Fibroblast of lung (primary cell): ENCODE results near the gene HTR3C.

ENCODE experiments used
- EZH2 ChIP-seq: IDR thresholded peaks from 2 replicates; pipeline ENCODE4 v1.5.1; 2012; ENCODE audit warnings: low read length, control low read depth, mild to moderate bottlenecking; ENCODE audit errors: missing control alignments
- TF ChIP-seq, protein P1 (sequence below), 2 donors: IDR thresholded peaks in 1 of 2; conservative IDR thresholded peaks in 1 of 2; 1 replicate in 1 of 2; 2 replicates in 1 of 2; pipeline ENCODE4 v1.5.1; 2011 to 2012; ENCODE audit warnings: low read length in 2 of 2, control low read depth in 1 of 2, inconsistent platforms in 1 of 2, low read depth in 1 of 2, mild to moderate bottlenecking in 1 of 2

DNA sequence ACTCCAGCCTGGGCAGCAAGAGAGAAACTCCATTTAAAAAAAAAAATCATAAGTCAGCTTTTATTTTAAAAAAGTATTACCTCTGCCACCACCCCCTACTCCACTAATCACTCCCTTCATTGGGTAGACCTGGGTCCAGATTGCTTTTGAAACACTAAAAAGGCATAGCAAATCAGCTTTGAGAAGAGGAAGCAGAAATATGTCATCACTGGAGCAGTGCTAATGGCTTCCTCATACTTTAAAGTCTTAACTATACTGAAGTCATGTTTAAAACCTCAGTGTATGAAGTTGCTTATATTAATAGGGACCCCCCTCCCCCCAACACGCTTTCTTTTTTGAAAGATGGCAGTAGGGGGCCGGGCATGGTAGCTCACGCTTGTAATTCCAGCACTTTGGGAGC lies 22.3 kb upstream of the HTR3C start:
- TF ChIP-seq, protein P1, sequence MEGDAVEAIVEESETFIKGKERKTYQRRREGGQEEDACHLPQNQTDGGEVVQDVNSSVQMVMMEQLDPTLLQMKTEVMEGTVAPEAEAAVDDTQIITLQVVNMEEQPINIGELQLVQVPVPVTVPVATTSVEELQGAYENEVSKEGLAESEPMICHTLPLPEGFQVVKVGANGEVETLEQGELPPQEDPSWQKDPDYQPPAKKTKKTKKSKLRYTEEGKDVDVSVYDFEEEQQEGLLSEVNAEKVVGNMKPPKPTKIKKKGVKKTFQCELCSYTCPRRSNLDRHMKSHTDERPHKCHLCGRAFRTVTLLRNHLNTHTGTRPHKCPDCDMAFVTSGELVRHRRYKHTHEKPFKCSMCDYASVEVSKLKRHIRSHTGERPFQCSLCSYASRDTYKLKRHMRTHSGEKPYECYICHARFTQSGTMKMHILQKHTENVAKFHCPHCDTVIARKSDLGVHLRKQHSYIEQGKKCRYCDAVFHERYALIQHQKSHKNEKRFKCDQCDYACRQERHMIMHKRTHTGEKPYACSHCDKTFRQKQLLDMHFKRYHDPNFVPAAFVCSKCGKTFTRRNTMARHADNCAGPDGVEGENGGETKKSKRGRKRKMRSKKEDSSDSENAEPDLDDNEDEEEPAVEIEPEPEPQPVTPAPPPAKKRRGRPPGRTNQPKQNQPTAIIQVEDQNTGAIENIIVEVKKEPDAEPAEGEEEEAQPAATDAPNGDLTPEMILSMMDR (conservative IDR thresholded peaks at IDR 0.05 in 1 of 2, IDR thresholded peaks at IDR 0.05 in 1 of 2; ENCODE audit: low read depth in 1 of 2, low read length in 2 of 2) = no peak
- no peak for TF ChIP-seq EZH2
